Raji (cell line): ENCODE results near the gene TMEM234.

Experiments
- POLR2A ChIP-seq: IDR thresholded peaks from 2 replicates; pipeline ENCODE4 v1.6.1; 2011; ENCODE audit warnings: low read depth, low read length, control low read depth; ENCODE audit not compliant: insufficient read depth

Gene TMEM234

GRCh38 chr1:32246888-32247273 lies 24.7 kb upstream of the TMEM234 start, which contains the start of gene FAM167B:
TSS of gene FAM167B (plus strand) at chr1:32247222. CDS start at chr1:32247422, 200 bp downstream.
- no peak for TF ChIP-seq POLR2A

- TF ChIP-seq POLR2A: no peak
These were observed 20.2 kb upstream of the TMEM234 start for GRCh38 chr1:32242341-32242851.

GRCh38 chr1:32241001-32241763 lies 19.0 kb upstream of the TMEM234 start:
- TF ChIP-seq POLR2A: no peak

GRCh38 chr1:32240140-32240951 lies 18.2 kb upstream of the TMEM234 start:
- TF ChIP-seq POLR2A: peak; percentile 50

- no peak for TF ChIP-seq POLR2A
These were observed 17.6 kb upstream of the TMEM234 start for GRCh38 chr1:32239790-32240139.

- TF ChIP-seq POLR2A: no peak
These were observed 17.2 kb upstream of the TMEM234 start for GRCh38 chr1:32239337-32239736.

GRCh38 chr1:32234792-32235191 lies 12.6 kb upstream of the TMEM234 start:
- no peak for TF ChIP-seq POLR2A

GRCh38 chr1:32232558-32233304 lies 10.6 kb upstream of the TMEM234 start:
- no peak for TF ChIP-seq POLR2A

GRCh38 chr1:32231843-32232432 lies 9.8 kb upstream of the TMEM234 start:
- TF ChIP-seq POLR2A: no peak

GRCh38 chr1:32228771-32229170 lies 6.6 kb upstream of the TMEM234 start:
- TF ChIP-seq POLR2A: no peak

- TF ChIP-seq POLR2A: no peak
These were observed 2.1 kb upstream of the TMEM234 start for GRCh38 chr1:32224285-32224684.

- no peak for TF ChIP-seq POLR2A
These were observed 1.5 kb upstream of the TMEM234 start for GRCh38 chr1:32223683-32224082.

GRCh38 chr1:32221581-32221979 lies 573 bp downstream of the TMEM234 start:
- TF ChIP-seq POLR2A: no peak

GRCh38 chr1:32220746-32221580 lies 1.2 kb downstream of the TMEM234 start:
- no peak for TF ChIP-seq POLR2A
